Measurements from ENCODE around the gene CLK3.

CLK3 gene

GRCh38 chr15:74603789-74604705 lies 11.6 kb upstream of the CLK3 start:
- no peak for DNase-seq

- DNase-seq = no peak
Measured at GRCh38 chr15:74604983-74605794, 10.4 kb upstream of the CLK3 start.

- DNase-seq = no peak
Measured at GRCh38 chr15:74605795-74606150, 9.9 kb upstream of the CLK3 start.

- no peak for DNase-seq
Measured at GRCh38 chr15:74608786-74609185, 6.8 kb upstream of the CLK3 start.

- no peak for DNase-seq
Measured at GRCh38 chr15:74609938-74610301, 5.7 kb upstream of the CLK3 start.

GRCh38 chr15:74610302-74610951 lies 5.2 kb upstream of the CLK3 start:
- peak; percentile 97 for DNase-seq

GRCh38 chr15:74611341-74611740 lies 4.3 kb upstream of the CLK3 start:
- DNase-seq = no peak

- no peak for DNase-seq
Measured at GRCh38 chr15:74611834-74612233, 3.8 kb upstream of the CLK3 start.

- no peak for DNase-seq
Measured at GRCh38 chr15:74612677-74613076, 3.0 kb upstream of the CLK3 start.

- DNase-seq = no peak
Measured at GRCh38 chr15:74613089-74613952, 2.3 kb upstream of the CLK3 start.

- no peak for DNase-seq
Measured at GRCh38 chr15:74613953-74614743, 1.5 kb upstream of the CLK3 start.

- DNase-seq = peak; percentile 72
Measured at GRCh38 chr15:74614744-74615507, 710 bp upstream of the CLK3 start.

- DNase-seq = peak; percentile 59
Measured at GRCh38 chr15:74616366-74616939, 817 bp downstream of the CLK3 start.

- peak; percentile 16 for DNase-seq
Measured at GRCh38 chr15:74616996-74617395, 1.4 kb downstream of the CLK3 start.

- no peak for DNase-seq
Measured at GRCh38 chr15:74618841-74619596, 3.4 kb downstream of the CLK3 start.

GRCh38 chr15:74619916-74620635 lies 4.4 kb downstream of the CLK3 start:
- DNase-seq = no peak

GRCh38 chr15:74620636-74621545 lies 5.3 kb downstream of the CLK3 start:
- DNase-seq = peak; percentile 76

GRCh38 chr15:74621546-74621920 lies 5.9 kb downstream of the CLK3 start:
- DNase-seq = no peak

Measured in OCI-M1 (cell line).